ENCODE results near the gene DRAM2.
"Not testable (repeated sequence)": the region's sequence is repeated elsewhere in the genome, so short reads cannot be mapped to it uniquely, and the experiment has no call there.

Gene DRAM2

GRCh38 chr1:111141245-111142220 lies 1.6 kb upstream of the DRAM2 start:
- no peak for DNase-seq

GRCh38 chr1:111140680-111140967 lies 731 bp upstream of the DRAM2 start:
- DNase-seq, result peak; percentile 1

DNA sequence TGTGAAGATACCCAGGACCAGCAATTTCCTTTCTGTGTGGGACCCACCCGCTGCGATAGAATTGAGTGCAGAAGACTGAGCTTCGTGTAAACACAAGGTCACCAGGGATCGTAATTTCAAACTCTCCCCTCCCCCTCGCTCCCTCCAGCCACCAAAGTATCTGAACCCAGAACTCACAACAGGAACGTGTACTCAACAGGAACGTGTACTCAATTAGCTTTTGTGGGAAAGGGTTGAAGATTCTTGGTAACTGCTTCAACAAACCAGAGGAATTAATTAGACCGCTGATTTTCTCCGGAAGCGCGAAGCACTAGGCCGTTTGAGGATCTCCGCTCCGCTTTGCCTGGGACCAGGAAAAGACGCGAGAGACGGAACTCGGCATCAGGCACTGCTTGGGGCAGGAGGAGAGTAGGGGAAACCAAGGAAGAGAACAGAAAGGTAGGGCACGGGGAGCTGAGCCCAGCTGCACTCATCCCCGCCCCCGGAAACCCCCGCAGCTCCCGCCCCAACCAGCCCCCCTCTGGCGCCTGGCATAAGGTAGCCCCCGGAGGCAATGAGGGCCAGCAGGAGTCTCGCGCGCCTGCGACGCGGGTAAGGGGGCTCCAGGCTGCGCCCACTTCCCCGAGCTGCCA lies 453 bp downstream of the DRAM2 start:
- DNase-seq, result peak; percentile 32

GRCh38 chr1:111133866-111134265 lies 6.0 kb downstream of the DRAM2 start:
- DNase-seq, result no peak

- DNase-seq, result no peak
Observed at GRCh38 chr1:111131693-111132092, 8.2 kb downstream of the DRAM2 start.

- DNase-seq, result no peak
Observed at GRCh38 chr1:111129376-111129775, 10.5 kb downstream of the DRAM2 start.

- no peak for DNase-seq
Observed at GRCh38 chr1:111127923-111128643, 11.8 kb downstream of the DRAM2 start.

- DNase-seq, result no peak
Observed at GRCh38 chr1:111126354-111126753, 13.5 kb downstream of the DRAM2 start.

GRCh38 chr1:111116496-111116895 lies 23.4 kb downstream of the DRAM2 start:
- DNase-seq, result no peak

GRCh38 chr1:111110197-111110899 lies 29.5 kb downstream of the DRAM2 start:
- peak; percentile 87 for DNase-seq

DNA sequence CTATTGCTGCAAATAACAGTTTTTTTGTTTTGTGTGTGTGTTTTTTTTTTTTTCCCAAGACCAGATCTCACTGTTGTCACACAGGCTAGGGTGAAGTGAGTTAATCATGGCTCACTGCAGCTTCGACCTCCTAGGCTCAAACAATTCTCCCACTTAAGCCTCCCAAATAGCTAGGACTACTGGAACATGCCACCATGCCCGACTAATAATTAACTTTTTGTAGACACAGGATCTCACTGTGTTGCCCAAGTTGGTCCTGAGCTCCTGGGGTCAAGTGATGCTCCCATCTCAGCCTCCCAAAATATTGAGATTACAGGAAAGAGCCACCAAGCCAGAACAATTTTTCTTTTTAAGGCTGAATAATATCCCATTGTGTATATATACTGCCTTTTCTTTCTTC lies 34.9 kb downstream of the DRAM2 start:
- DNase-seq, result no peak

GRCh38 chr1:111101854-111102642 lies 37.8 kb downstream of the DRAM2 start:
- no peak for DNase-seq

DNA sequence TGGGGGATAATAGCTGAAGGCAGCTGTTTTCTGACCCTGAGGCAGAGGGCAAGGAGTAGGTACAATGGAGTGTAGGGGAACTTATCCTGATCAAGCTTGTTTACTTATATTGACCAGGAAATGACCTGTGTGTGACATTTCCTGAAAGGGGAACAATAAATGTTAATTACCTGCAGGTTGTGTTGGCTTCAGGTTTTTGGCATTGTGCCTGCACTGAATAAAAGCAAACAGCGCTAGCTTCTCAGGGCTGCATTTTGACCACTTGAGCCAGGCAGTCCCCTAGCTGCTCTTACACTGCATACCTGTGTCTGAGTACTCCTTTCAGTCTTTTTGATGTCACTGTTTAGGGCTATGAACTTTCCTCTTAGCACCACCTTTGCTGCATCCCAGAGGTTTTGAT lies 40.6 kb downstream of the DRAM2 start:
- no peak for DNase-seq

GRCh38 chr1:111097356-111098099 lies 42.4 kb downstream of the DRAM2 start:
- no peak for DNase-seq

GRCh38 chr1:111095421-111095820 lies 44.5 kb downstream of the DRAM2 start:
- not testable (repeated sequence) for DNase-seq

GRCh38 chr1:111089638-111090037 lies 50.3 kb downstream of the DRAM2 start:
- no peak for DNase-seq

DNA sequence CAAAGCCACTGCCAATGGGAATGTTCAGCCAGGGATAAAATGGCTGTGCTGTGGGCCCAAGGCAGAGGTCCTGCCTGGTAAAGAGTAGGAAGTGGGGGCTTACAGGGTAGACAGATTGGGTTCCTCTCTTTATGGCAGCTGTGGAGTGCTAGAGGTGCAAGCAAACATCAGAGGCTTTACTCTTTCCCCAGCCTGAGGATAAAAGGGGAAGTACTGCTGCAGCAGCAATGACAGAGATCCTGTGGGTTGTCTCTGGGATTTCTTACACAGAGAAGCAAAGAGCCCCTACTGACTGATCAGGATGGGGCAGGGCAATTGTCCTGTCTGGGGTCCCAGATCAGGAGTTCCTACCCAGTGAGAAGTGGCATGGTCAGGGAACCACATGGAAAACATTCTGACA lies 54.2 kb downstream of the DRAM2 start:
- DNase-seq, result no peak

DNA sequence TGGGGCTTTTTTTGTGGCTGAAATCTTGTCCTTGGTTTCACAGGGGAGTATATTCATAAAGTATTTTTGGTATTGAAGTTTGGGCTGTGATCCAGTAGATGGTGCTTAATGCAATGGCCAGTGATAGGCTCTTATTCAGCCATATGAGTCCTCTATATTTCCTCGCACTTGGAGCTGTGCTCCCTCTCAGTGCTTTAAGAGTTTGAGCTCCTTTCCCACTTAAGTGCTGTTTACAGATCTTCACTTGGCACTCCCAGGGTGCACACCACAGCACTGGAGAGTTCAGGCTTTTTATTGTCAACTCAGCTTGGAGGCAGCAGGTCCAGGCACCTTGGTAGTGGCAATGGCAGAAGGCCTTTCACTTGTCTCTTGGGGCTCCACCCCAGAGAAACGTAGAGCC lies 54.9 kb downstream of the DRAM2 start:
- DNase-seq, result no peak

GRCh38 chr1:111082421-111083203 lies 57.3 kb downstream of the DRAM2 start:
- no peak for DNase-seq

DNA sequence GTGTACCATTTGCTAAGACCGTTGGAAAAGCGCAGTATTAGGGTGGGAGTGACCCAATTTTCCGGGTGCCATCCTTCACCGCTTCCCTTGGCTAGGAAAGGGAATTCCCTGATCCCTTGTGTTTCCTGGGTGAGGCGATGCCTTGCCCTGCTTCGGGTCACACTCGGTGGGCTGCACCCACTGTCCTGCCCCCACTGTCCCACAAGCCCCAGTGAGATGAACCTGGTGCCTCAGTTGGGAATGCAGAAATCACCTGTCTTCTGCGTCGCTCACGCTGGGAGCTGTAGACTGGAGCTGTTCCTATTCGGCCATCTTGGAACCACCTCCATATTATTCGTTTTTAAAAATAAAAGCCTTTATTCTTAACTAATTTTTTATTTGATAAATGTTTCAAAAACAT lies 60.6 kb downstream of the DRAM2 start:
- not testable (repeated sequence) for DNase-seq

DNA sequence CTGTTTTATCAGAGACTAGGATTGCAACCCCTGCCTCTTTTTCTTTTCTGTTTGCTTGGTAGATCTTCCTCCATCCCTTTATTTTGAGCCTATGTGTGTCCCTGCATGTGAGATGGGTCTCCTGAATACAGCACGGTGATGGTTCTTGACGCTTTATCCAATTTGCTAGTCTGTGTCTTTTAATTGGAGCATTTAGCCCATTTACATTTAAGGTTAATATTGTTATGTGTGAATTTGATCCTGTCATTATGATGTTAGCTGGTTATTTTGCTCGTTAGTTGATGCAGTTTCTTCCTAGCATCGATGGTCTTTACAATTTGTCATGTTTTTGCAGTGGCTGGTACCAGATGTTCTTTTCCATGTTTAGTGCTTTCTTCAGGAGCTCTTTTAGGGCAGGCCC lies 62.6 kb downstream of the DRAM2 start:
- not testable (repeated sequence) for DNase-seq
